ENCODE measurements around the gene ZNF592. TPM values are rescaled to one million over a fixed set of nuclear protein-coding genes. Genes with fewer than 3 reads are reported as not detected.
A peak's percentile ranks its signal among the peaks of the same experiment; 100 is the strongest.
"Not testable (repeated sequence)": the region's sequence is repeated elsewhere in the genome, so short reads cannot be mapped to it uniquely, and the experiment has no call there.

The ZNF592 gene
- total RNA-seq, 2 experiments from 2014 or later = 36.5 to 36.6 TPM

- Mint-ChIP-seq H3K4me1 (ENCODE audit: low read depth) (peaks cover 47% of the 10 kb centered on the region), H3K4me3 (peak overlapping the region; percentile 88), H3K36me3 (ENCODE audit: low read depth) (peaks cover 35% of the 10 kb centered on the region), H3K9me3 (ENCODE audit: insufficient read depth) (no peaks in the 10 kb centered on the region), H3K27ac (peak overlapping the region; percentile 94), H3K27me3 (ENCODE audit: low read depth) (no peaks in the 10 kb centered on the region)
- ATAC-seq (peak; percentile 70), DNase-seq (peak; percentile 79)
- ChIA-PET POLR2A (interaction anchor here (0.9 to 4.7 kb wide), 6 partner anchors 8 to 89 kb away, joined by 3 to 74 read pairs (median 8); partner anchors contain the start of genes NMB and SEC11A), CTCF (interaction anchor here (1.0 to 3.6 kb wide), 7 partner anchors 12 to 94 kb away, joined by 3 to 18 read pairs (median 4); partner anchors contain the start of gene WDR73)
Observed at GRCh38 chr15:84747416-84748273, 747 bp upstream of the ZNF592 start.

- peak; percentile 75 for DNase-seq
- peak overlapping the region; percentile 95 for H3K27ac Mint-ChIP-seq
- peaks cover 54% of the 10 kb centered on the region for H3K4me1 Mint-ChIP-seq (ENCODE audit: low read depth)
- H3K9me3 Mint-ChIP-seq (ENCODE audit: insufficient read depth) = no peaks in the 10 kb centered on the region
- POLR2A ChIA-PET = interaction anchor here (0.6 to 4.7 kb wide), 12 partner anchors 9 to 183 kb away, joined by 3 to 74 read pairs (median 4); partner anchors contain the start of genes SEC11A and WDR73
- peak overlapping the region; percentile 96 for H3K4me3 Mint-ChIP-seq
- ATAC-seq = peak; percentile 32
- CTCF ChIA-PET = interaction anchor here (0.8 to 1.7 kb wide), 13 partner anchors 14 to 161 kb away, joined by 3 to 16 read pairs (median 4); partner anchors contain the start of genes SEC11A and WDR73
- peaks cover 42% of the 10 kb centered on the region for H3K36me3 Mint-ChIP-seq (ENCODE audit: low read depth)
- no peaks in the 10 kb centered on the region for H3K27me3 Mint-ChIP-seq (ENCODE audit: low read depth)
Observed at GRCh38 chr15:84749111-84749991, 959 bp downstream of the ZNF592 start.

GRCh38 chr15:84750583-84751092 lies 2.2 kb downstream of the ZNF592 start:
- peaks cover 49% of the 10 kb centered on the region for H3K36me3 Mint-ChIP-seq (ENCODE audit: low read depth)
- POLR2A ChIA-PET = interaction anchor here (0.6 to 4.7 kb wide), 4 partner anchors 15 to 35 kb away, joined by 3 to 74 read pairs (median 12); partner anchors contain the start of gene SEC11A
- H3K9me3 Mint-ChIP-seq (ENCODE audit: insufficient read depth) = no peaks in the 10 kb centered on the region
- no peak for DNase-seq
- H3K4me1 Mint-ChIP-seq (ENCODE audit: low read depth) = peaks cover 57% of the 10 kb centered on the region
- peak overlapping the region; percentile 96 for H3K4me3 Mint-ChIP-seq
- H3K27me3 Mint-ChIP-seq (ENCODE audit: low read depth) = no peaks in the 10 kb centered on the region
- peak overlapping the region; percentile 64 for H3K27ac Mint-ChIP-seq
- CTCF ChIA-PET = interaction anchor here (0.6 to 1.7 kb wide), 4 partner anchors 14 to 163 kb away, joined by 3 read pairs; partner anchors contain the start of gene WDR73
- no peak for ATAC-seq

GRCh38 chr15:84751721-84752120 lies 3.3 kb downstream of the ZNF592 start:
- ChIA-PET CTCF (interaction anchor here (0.9 to 1.1 kb wide), 2 partner anchors 57 to 94 kb away, joined by 3 read pairs; partner anchors contain the start of gene NMB), POLR2A (interaction anchor here (0.6 to 2.1 kb wide), 2 partner anchors 16 to 48 kb away, joined by 3 to 9 read pairs; no protein-coding TSS in a partner anchor)
- H3K27me3 Mint-ChIP-seq (ENCODE audit: low read depth); H3K27ac Mint-ChIP-seq; H3K9me3 Mint-ChIP-seq (ENCODE audit: insufficient read depth); ATAC-seq; DNase-seq; H3K4me3 Mint-ChIP-seq: not testable (repeated sequence)
- H3K4me1 Mint-ChIP-seq (ENCODE audit: low read depth) = peaks cover 52% of the 10 kb centered on the region
- H3K36me3 Mint-ChIP-seq (ENCODE audit: low read depth) = peaks cover 55% of the 10 kb centered on the region

- Mint-ChIP-seq H3K36me3 (ENCODE audit: low read depth) (peaks cover 54% of the 10 kb centered on the region), H3K27me3 (ENCODE audit: low read depth) (no peaks in the 10 kb centered on the region), H3K4me3 (no peak overlapping the region), H3K27ac (no peak overlapping the region), H3K4me1 (ENCODE audit: low read depth) (peaks cover 50% of the 10 kb centered on the region), H3K9me3 (ENCODE audit: insufficient read depth) (no peaks in the 10 kb centered on the region)
- no peak for DNase-seq
- ATAC-seq = no peak
- ChIA-PET CTCF (interaction anchor here (0.9 to 1.1 kb wide), 2 partner anchors 58 to 94 kb away, joined by 3 read pairs; partner anchors contain the start of gene NMB), POLR2A (interaction anchor here (0.6 to 2.1 kb wide), 2 partner anchors 17 to 48 kb away, joined by 3 to 9 read pairs; no protein-coding TSS in a partner anchor)
Observed at GRCh38 chr15:84752195-84752594, 3.8 kb downstream of the ZNF592 start.

- peaks cover 50% of the 10 kb centered on the region for H3K36me3 Mint-ChIP-seq (ENCODE audit: low read depth)
- no peak for DNase-seq
- ATAC-seq = no peak
- CTCF ChIA-PET = interaction anchor here (0.9 to 1.1 kb wide), 2 partner anchors 58 to 95 kb away, joined by 3 read pairs; partner anchors contain the start of gene NMB
- H3K27me3 Mint-ChIP-seq (ENCODE audit: low read depth) = no peaks in the 10 kb centered on the region
- H3K4me3 Mint-ChIP-seq = no peak overlapping the region
- H3K27ac Mint-ChIP-seq = no peak overlapping the region
- no peaks in the 10 kb centered on the region for H3K9me3 Mint-ChIP-seq (ENCODE audit: insufficient read depth)
- H3K4me1 Mint-ChIP-seq (ENCODE audit: low read depth) = peaks cover 45% of the 10 kb centered on the region
- POLR2A ChIA-PET = interaction anchor here (0.6 to 2.1 kb wide), 2 partner anchors 17 to 49 kb away, joined by 3 to 9 read pairs; no protein-coding TSS in a partner anchor
Observed at GRCh38 chr15:84752700-84753099, 4.3 kb downstream of the ZNF592 start.

GRCh38 chr15:84754889-84755288 lies 6.5 kb downstream of the ZNF592 start:
- Mint-ChIP-seq H3K36me3 (ENCODE audit: low read depth) (peaks cover 46% of the 10 kb centered on the region), H3K4me1 (ENCODE audit: low read depth) (peaks cover 38% of the 10 kb centered on the region)
- H3K4me3 Mint-ChIP-seq; H3K27me3 Mint-ChIP-seq (ENCODE audit: low read depth); POLR2A ChIA-PET; DNase-seq; ATAC-seq; CTCF ChIA-PET; H3K27ac Mint-ChIP-seq; H3K9me3 Mint-ChIP-seq (ENCODE audit: insufficient read depth): not testable (repeated sequence)

GRCh38 chr15:84755736-84756527 lies 7.5 kb downstream of the ZNF592 start:
- H3K36me3 Mint-ChIP-seq (ENCODE audit: low read depth) = peaks cover 41% of the 10 kb centered on the region
- H3K27me3 Mint-ChIP-seq (ENCODE audit: low read depth) = no peaks in the 10 kb centered on the region
- no peak for ATAC-seq
- H3K27ac Mint-ChIP-seq = no peak overlapping the region
- H3K4me1 Mint-ChIP-seq (ENCODE audit: low read depth) = peaks cover 27% of the 10 kb centered on the region
- POLR2A ChIA-PET = interaction anchor here (1.0 to 1.6 kb wide), 2 partner anchors 9 to 39 kb away, joined by 3 to 5 read pairs; partner anchors contain the start of gene SEC11A
- no peak for DNase-seq
- no peaks in the 10 kb centered on the region for H3K9me3 Mint-ChIP-seq (ENCODE audit: insufficient read depth)
- CTCF ChIA-PET = interaction anchor here (1.0 kb wide), 1 partner anchor 102 kb away, joined by 3 read pairs; the partner anchor contains the start of gene WDR73
- H3K4me3 Mint-ChIP-seq = no peak overlapping the region

GRCh38 chr15:84759018-84759417 lies 10.6 kb downstream of the ZNF592 start:
- H3K36me3 Mint-ChIP-seq (ENCODE audit: low read depth) = peaks cover 21% of the 10 kb centered on the region
- no peak for ATAC-seq
- no peak overlapping the region for H3K4me3 Mint-ChIP-seq
- CTCF ChIA-PET = interaction anchor here (0.6 kb wide), 1 partner anchor 15 kb away, joined by 3 read pairs; no protein-coding TSS in a partner anchor
- POLR2A ChIA-PET = interaction anchor here (1.0 kb wide), 1 partner anchor 10 kb away, joined by 3 read pairs; no protein-coding TSS in a partner anchor
- H3K27me3 Mint-ChIP-seq (ENCODE audit: low read depth) = no peaks in the 10 kb centered on the region
- DNase-seq = no peak
- H3K27ac Mint-ChIP-seq = no peak overlapping the region
- H3K9me3 Mint-ChIP-seq (ENCODE audit: insufficient read depth) = no peaks in the 10 kb centered on the region
- H3K4me1 Mint-ChIP-seq (ENCODE audit: low read depth) = peaks cover 9% of the 10 kb centered on the region

- Mint-ChIP-seq H3K4me1 (ENCODE audit: low read depth) (peaks cover 7% of the 10 kb centered on the region), H3K9me3 (ENCODE audit: insufficient read depth) (no peaks in the 10 kb centered on the region), H3K36me3 (ENCODE audit: low read depth) (peaks cover 24% of the 10 kb centered on the region), H3K27me3 (ENCODE audit: low read depth) (no peaks in the 10 kb centered on the region), H3K4me3 (no peak overlapping the region), H3K27ac (no peak overlapping the region)
- ATAC-seq (no peak), DNase-seq (no peak)
- CTCF ChIA-PET = no interaction called here
- POLR2A ChIA-PET = interaction anchor here (1.9 kb wide), 1 partner anchor 44 kb away, joined by 6 read pairs; the partner anchor contains the start of gene SEC11A
Observed at GRCh38 chr15:84760219-84760618, 11.8 kb downstream of the ZNF592 start.

Measured in activated CD8-positive, alpha-beta T cell treated with anti-CD3 and anti-CD28 coated beads, Interleukin-2, amount 10 ng/mL, durations not matched to agents 7 days and 5 days (primary cell).